ENCODE measurements around the gene ERC2.

ERC2 gene

GRCh38 chr3:55673764-55674163, 794.5 kb downstream of the ERC2 start:
- TF ChIP-seq CTCF (IDR thresholded peaks at IDR 0.05; ENCODE audit: low read depth, low read length): no peak
- no peak overlapping the region for H3K4me3 ChIP-seq (ENCODE audit: low read depth, low read length)

GRCh38 chr3:55669133-55669532, 799.1 kb downstream of the ERC2 start:
- H3K4me3 ChIP-seq (ENCODE audit: low read depth, low read length): no peak overlapping the region
- TF ChIP-seq CTCF (IDR thresholded peaks at IDR 0.05; ENCODE audit: low read depth, low read length): no peak

- TF ChIP-seq CTCF (IDR thresholded peaks at IDR 0.05; ENCODE audit: low read depth, low read length): no peak
- H3K4me3 ChIP-seq (ENCODE audit: low read depth, low read length): no peak overlapping the region
These were observed 799.9 kb downstream of the ERC2 start for GRCh38 chr3:55668359-55668758.

GRCh38 chr3:55664387-55664786, 803.9 kb downstream of the ERC2 start:
- TF ChIP-seq CTCF (IDR thresholded peaks at IDR 0.05; ENCODE audit: low read depth, low read length): no peak
- H3K4me3 ChIP-seq (ENCODE audit: low read depth, low read length): no peak overlapping the region

- no peak overlapping the region for H3K4me3 ChIP-seq (ENCODE audit: low read depth, low read length)
- no peak for TF ChIP-seq CTCF (IDR thresholded peaks at IDR 0.05; ENCODE audit: low read depth, low read length)
These were observed 805.6 kb downstream of the ERC2 start for GRCh38 chr3:55662683-55663082.

- no peak overlapping the region for H3K4me3 ChIP-seq (ENCODE audit: low read depth, low read length)
- TF ChIP-seq CTCF (IDR thresholded peaks at IDR 0.05; ENCODE audit: low read depth, low read length): no peak
These were observed 806.7 kb downstream of the ERC2 start for GRCh38 chr3:55661571-55661970.

GRCh38 chr3:55661141-55661540, 807.1 kb downstream of the ERC2 start:
- H3K4me3 ChIP-seq (ENCODE audit: low read depth, low read length): no peak overlapping the region
- TF ChIP-seq CTCF (IDR thresholded peaks at IDR 0.05; ENCODE audit: low read depth, low read length): no peak

Measured in WI38 (cell line).